ENCODE measurements around the gene ADAMTSL3.

DNA sequence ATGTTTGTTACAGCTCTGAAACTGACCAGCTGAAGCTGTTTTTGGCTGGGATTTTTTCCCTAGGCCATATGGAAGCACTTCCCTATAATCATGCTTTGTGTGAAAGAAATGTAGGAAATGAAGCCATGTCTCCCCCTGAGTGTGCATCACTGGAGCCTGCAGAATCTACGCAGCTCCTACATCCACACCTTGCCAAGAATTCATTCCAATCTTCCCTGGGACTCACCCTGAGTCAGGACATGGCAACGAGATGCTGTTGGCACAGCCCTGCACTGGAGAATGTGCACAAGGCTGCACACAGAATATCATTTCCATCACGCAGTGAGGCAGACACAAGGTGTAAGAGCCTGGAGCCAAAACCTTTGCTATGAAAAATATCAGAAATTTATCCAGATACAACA is 189.5 kb downstream of the ADAMTSL3 start:
- TF ChIP-seq CTCF (IDR thresholded peaks at IDR 0.05; ENCODE audit: insufficient read depth, low read length, poor library complexity, severe bottlenecking) (no peak), EZH2phosphoT487 (conservative IDR thresholded peaks at IDR 0.05; ENCODE audit: low read length) (no peak)

All from SU-DHL-6 (cell line).